Type B pancreatic cell (in vitro differentiated cells): ENCODE measurements around the gene THAP9. TPM values are rescaled to one million over a fixed set of nuclear protein-coding genes. Genes with fewer than 3 reads are reported as not detected.
"Not testable (repeated sequence)": the region's sequence is repeated elsewhere in the genome, so short reads cannot be mapped to it uniquely, and the experiment has no call there.

ENCODE experiments used
- DNase-seq: peaks from one replicate; pipeline ENCODE4 v3.0.0; 2021; ENCODE audit warnings: mixed read lengths; ENCODE audit not compliant: unreplicated experiment; ENCODE audit errors: extremely low spot score
- H3K27ac Mint-ChIP-seq: 2 replicates; pipeline ENCODE4 v1.8.0; 2021; ENCODE audit warnings: mild to moderate bottlenecking, mixed read lengths
- H3K27me3 Mint-ChIP-seq: 2 replicates; pipeline ENCODE4 v1.8.0; 2021; ENCODE audit warnings: mixed read lengths
- H3K36me3 Mint-ChIP-seq: 2 replicates; pipeline ENCODE4 v1.8.0; 2021; ENCODE audit warnings: mixed read lengths
- H3K4me1 Mint-ChIP-seq: one replicate; pipeline ENCODE4 v1.8.0; 2021; ENCODE audit warnings: mixed read lengths; ENCODE audit not compliant: unreplicated experiment
- H3K4me3 Mint-ChIP-seq: 2 replicates; pipeline ENCODE4 v1.8.0; 2021; ENCODE audit warnings: mild to moderate bottlenecking, mixed read lengths
- H3K9me3 Mint-ChIP-seq: 2 replicates; pipeline ENCODE4 v1.8.0; 2021; ENCODE audit warnings: mixed read lengths
- total RNA-seq: library from RNA; stranded (reverse); gene quantifications from 2 replicates; pipeline ENCODE4 v1.2.1, GENCODE V29; 2021; ENCODE audit warnings: low replicate concordance
- TF ChIP-seq, protein P1 (sequence below): fragments of 200-600 bp; sonication (generic); conservative IDR thresholded peaks from 2 replicates; pipeline ENCODE4 v1.5.0; 2021; ENCODE audit warnings: antibody characterized with exemption, mild to moderate bottlenecking

THAP9 gene
- total RNA-seq, 1 donor from 2014 or later = 8.4 TPM

DNA sequence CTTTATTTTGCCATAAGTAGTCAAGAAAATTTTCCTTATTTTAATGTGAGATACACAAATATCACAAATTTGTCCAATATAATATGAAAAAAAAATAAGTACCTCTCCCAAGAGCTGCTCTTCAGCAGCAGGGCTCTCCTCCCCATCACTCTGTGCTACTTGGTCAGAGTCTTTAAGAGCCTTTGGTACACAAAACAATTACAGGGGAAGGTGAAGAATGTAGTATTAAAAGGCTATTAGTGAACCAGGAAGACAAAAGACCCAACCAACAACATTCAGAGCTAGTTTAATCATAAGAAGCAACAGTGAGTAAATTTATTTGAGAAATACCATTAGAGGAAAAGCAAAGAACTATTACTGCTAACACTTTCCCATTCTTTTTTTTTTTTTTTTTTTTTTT, 39.0 kb upstream of the THAP9 start:
- no peak overlapping the region for H3K4me3 Mint-ChIP-seq
- no peaks in the 10 kb centered on the region for H3K4me1 Mint-ChIP-seq
- H3K36me3 Mint-ChIP-seq = peaks cover 24% of the 10 kb centered on the region
- no peak overlapping the region for H3K27ac Mint-ChIP-seq
- DNase-seq = no peak
- TF ChIP-seq, protein P1, sequence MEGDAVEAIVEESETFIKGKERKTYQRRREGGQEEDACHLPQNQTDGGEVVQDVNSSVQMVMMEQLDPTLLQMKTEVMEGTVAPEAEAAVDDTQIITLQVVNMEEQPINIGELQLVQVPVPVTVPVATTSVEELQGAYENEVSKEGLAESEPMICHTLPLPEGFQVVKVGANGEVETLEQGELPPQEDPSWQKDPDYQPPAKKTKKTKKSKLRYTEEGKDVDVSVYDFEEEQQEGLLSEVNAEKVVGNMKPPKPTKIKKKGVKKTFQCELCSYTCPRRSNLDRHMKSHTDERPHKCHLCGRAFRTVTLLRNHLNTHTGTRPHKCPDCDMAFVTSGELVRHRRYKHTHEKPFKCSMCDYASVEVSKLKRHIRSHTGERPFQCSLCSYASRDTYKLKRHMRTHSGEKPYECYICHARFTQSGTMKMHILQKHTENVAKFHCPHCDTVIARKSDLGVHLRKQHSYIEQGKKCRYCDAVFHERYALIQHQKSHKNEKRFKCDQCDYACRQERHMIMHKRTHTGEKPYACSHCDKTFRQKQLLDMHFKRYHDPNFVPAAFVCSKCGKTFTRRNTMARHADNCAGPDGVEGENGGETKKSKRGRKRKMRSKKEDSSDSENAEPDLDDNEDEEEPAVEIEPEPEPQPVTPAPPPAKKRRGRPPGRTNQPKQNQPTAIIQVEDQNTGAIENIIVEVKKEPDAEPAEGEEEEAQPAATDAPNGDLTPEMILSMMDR = no peak
- no peaks in the 10 kb centered on the region for H3K9me3 Mint-ChIP-seq
- H3K27me3 Mint-ChIP-seq = no peaks in the 10 kb centered on the region

DNA sequence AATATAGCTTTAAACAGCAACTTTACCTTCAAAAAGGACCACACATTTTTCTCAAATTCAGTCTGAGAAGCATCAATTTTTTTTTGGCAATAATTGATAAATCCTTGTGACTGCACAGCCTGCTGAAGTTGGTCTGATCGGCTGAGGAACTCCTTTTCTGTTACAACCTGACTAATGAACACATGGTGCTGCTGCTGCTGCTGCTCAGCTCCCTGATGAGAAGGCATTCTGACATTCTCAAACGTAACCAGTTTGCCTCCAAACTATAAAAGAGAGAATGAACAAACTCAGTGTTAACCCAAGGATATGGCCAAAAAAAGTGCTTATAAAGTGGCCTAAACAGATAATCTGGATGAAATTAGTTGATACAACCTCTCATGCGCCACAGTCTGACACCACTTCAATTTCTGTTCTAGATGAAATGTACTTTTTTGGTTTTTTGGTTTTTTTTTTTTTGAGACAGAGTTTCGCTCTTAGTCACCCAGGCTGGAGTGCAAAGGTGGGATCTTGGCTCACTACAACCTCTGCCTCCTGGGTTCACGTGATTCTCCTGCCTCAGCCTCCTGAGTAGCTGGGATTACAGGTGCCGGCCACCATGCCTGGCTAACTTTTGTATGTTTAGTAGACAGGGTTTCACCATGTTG, 36.1 kb upstream of the THAP9 start:
- Mint-ChIP-seq H3K27me3 (no peaks in the 10 kb centered on the region), H3K4me1 (no peaks in the 10 kb centered on the region), H3K4me3 (no peak overlapping the region), H3K9me3 (no peaks in the 10 kb centered on the region), H3K27ac (peak overlapping the region; percentile 11), H3K36me3 (peaks cover 26% of the 10 kb centered on the region)
- TF ChIP-seq, protein P1 = no peak
- DNase-seq = no peak

DNA sequence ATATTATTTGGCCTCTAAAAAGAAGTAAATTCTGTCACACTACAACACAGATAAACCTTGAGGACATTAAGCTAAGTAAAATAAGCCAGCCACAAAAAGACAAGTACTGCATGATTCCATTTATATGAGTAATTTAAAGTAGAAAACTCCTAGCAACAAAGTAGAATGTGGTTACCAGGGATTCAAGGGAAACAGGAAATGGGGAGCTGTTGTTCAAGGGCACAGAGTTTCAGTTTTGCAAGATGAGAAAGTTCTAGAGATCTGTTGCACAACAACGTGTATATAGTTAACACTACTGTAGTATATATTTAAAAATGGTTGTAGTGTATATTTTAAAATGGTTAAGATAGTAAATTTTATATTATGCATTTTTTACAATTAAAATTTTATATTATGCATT, 34.9 kb upstream of the THAP9 start:
- Mint-ChIP-seq H3K36me3 (peaks cover 30% of the 10 kb centered on the region), H3K27ac (peak overlapping the region; percentile 77), H3K27me3 (no peaks in the 10 kb centered on the region), H3K4me3 (no peak overlapping the region), H3K9me3 (no peaks in the 10 kb centered on the region), H3K4me1 (no peaks in the 10 kb centered on the region)
- TF ChIP-seq, protein P1 = no peak
- no peak for DNase-seq

DNA sequence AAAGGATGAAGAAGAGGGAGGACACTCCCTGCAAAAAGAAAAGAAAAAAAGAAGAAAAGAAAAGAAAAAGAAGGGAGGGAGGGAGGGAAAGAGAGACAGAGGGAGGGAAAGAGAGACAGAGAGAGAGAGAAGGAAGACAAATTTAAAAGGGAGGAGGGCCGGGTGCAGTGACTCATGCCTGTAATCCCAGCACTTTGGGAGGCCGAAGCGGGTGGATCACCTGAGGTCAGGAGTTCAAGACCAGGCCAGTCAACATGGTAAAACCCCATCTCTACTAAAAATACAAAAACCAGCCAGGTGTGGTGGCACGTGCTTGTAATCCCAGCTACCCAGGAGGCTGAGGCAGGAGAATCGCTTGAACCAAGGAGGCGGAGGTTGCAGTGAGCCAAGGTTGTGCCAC, 34.5 kb upstream of the THAP9 start:
- not testable (repeated sequence) for H3K27ac Mint-ChIP-seq, H3K4me1 Mint-ChIP-seq, DNase-seq, H3K4me3 Mint-ChIP-seq, H3K27me3 Mint-ChIP-seq, H3K9me3 Mint-ChIP-seq
- peaks cover 34% of the 10 kb centered on the region for H3K36me3 Mint-ChIP-seq

DNA sequence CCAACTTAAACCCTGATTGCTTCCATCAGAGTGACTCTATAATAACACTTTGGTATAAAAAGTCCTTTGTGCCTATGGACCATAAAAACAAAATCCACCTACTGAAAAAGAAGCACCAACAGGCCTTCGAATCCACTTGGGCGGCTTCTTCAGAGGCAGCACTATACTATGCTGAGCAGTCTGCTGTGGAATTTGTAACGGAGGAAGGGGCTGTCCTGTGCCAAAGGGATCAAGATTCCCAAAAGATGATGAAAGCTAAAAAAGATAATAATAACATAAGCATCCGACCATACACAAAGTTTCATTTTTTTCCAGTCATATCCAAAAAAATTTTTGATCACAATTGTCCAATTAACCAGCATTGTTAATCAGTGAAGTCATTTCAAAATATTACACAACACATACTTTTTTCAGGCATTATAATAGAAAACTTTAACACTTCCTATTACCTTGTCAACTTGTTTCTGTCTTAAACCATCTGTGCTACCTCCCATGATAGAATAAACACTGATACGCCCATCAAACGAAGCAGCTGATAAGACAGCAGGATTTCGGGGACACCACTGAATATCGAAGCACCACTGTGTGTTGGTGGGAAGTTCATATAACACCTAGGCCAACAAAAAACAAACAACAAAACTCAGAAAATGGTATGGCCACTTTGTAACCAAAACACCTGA, 33.7 kb upstream of the THAP9 start:
- no peaks in the 10 kb centered on the region for H3K27me3 Mint-ChIP-seq
- peak overlapping the region; percentile 40 for H3K27ac Mint-ChIP-seq
- no peak overlapping the region for H3K4me3 Mint-ChIP-seq
- no peaks in the 10 kb centered on the region for H3K9me3 Mint-ChIP-seq
- DNase-seq = no peak
- H3K4me1 Mint-ChIP-seq = no peaks in the 10 kb centered on the region
- peaks cover 30% of the 10 kb centered on the region for H3K36me3 Mint-ChIP-seq
- TF ChIP-seq, protein P1 = no peak

DNA sequence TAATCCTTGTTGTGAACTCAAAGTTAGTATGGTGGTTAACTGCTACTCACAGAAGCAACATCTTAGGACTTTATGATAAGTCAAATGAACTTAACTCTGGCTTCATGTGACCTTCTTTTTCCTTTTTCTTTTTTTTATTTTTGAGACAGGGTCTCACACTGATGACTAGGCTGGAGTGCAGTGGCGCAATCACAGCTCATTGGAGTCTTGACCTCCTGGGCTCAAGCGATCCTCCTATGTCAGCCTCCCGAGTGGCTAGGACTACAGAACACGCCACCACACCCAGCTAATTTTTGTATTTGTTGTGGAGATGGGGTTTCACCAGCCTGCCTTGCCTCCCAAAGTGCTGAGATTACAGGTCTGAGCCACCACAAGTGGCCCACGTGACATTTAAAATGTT, 32.0 kb upstream of the THAP9 start:
- Mint-ChIP-seq H3K4me1 (no peaks in the 10 kb centered on the region), H3K4me3 (no peak overlapping the region), H3K9me3 (no peaks in the 10 kb centered on the region), H3K36me3 (peaks cover 23% of the 10 kb centered on the region), H3K27ac (no peak overlapping the region), H3K27me3 (no peaks in the 10 kb centered on the region)
- DNase-seq = no peak
- TF ChIP-seq, protein P1 = no peak
